ENCODE measurements around the gene UNKL.

The UNKL gene

DNA sequence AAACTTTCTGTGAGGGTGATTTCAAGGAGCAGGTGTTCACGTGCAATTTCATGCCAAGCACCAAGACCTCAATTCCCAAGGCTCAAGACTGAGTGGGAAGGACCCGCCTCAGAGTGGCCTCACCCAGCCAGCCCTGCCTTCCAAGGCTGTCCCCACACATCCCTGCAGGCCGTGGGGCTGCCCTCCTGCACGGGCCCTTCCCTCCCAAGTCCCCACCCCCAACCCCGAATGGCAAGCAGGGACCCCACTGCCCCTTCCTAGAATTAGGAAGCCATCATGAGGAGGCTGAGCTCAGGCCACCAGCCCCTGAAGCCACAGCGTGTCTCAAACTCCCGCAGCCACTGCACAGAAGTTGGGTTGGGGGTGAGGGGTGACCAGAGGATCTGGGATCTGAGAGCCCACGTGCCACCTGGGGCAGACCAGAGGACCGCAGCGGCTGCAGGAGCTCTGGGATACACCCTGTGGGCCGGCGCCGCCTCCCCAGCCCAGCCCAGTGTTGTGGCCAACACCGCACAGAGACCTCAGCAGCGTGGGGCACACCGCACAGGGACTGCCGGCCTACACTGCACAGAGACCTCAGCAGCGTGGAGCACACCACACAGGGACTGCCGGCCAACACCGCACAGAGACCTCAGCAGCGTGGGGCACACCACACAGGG lies 42.1 kb downstream of the UNKL start:
- DNase-seq, result no peak

DNA sequence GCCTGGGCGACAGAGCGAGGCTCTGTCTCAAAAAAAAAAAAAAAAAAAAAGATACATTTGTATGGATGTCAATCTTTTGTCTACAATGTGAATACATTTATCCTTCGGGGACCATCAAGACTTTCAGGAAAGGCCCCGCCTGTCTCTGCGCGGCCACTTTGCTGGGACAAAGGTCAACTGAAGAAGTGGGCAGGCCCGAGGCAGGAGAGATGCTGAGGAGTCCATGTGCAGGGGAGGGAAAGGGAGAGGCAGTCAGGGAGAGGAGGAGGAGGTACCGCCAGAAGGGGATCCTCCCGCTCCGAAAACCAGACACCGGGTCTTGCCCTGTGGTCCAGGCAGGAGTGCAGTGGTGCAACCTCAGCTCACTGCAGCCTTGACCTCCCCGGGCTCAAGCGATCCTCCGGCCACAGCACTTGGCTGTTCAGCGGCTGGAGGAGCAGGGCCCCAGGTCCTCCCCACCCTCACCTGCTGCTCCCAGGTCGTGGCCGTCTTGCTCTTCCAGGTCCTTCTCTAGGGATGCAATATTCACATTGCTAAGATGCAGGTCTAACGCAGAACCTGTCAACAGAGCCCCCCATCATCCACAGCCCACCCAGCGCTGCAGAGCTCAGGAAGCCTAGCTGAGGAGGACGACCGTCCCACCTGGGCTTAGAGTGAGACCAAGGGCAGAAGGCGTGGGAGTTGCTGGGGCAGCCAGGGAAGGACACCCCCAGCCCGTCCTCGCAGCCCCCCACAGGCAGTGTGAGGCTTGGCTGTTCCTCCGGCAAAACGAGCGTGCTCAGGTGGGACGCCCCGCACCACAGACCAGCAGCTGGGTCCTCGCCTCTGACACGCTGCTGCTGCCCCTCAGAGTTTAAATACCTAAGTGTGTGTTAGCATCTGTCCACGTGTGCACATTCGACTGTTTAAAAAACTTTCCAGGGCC lies 43.2 kb downstream of the UNKL start:
- no peak for DNase-seq

DNA sequence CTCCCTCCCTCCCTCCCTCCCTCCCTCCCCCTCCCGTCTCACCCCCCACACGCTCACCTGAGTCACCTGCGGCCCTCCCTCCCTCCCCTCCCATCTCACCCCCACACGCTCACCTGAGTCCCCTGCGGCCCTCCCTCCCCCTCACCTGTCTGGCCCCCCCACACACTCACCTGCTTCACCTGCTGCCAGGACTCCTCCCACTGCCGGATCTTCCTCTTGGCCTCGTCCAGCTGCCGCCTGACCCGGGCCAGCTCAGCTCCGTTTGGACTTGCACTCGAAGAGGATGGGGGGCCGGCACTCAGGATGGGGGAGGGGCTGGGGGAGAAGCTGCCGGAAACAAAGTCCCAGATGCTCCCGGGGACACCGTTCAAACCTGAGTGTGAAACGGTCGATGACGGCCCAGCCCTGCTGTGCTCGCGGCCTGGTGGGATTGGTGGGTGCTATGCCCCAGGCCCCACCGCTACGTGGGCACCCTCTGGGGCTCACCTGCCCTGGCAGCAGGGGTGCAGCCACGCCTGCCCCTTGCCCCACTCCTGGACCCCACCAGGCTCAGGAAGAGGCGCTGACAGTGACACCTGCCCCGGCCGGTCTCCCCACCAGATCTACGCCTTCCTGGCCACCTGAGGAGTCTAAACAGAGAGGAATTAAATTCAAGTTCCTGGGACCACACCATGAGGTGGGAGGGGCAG lies 46.9 kb downstream of the UNKL start:
- no peak for DNase-seq

DNA sequence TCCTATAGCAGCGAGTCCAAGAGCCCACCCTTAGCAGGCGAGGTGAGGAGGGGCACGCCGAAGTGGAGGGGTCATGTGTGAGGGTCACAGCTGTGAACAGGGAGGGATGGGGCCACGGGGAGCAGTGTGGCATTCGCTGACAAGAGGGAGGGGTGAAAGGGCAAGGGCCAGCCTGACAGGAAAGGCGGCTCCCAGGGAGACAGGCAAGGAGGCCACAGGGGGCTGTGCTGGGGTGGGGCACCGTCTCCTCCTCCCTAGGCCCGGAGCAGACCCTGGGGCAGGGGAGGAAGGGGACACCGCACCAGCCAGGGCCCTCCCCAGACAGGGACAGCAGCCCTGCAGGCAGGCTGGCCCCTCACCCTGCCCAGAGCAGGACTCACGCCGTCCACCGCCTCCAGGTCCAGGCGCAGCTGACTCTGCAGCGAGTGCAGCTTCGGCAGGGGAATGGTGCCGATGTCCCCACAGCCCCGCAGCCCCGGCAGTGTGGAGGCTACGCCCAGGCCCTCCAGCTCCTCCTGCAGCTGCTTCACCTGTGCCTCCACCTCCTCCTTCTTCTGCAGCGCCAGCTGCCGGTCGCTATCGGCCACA lies 47.7 kb downstream of the UNKL start:
- no peak for DNase-seq

DNA sequence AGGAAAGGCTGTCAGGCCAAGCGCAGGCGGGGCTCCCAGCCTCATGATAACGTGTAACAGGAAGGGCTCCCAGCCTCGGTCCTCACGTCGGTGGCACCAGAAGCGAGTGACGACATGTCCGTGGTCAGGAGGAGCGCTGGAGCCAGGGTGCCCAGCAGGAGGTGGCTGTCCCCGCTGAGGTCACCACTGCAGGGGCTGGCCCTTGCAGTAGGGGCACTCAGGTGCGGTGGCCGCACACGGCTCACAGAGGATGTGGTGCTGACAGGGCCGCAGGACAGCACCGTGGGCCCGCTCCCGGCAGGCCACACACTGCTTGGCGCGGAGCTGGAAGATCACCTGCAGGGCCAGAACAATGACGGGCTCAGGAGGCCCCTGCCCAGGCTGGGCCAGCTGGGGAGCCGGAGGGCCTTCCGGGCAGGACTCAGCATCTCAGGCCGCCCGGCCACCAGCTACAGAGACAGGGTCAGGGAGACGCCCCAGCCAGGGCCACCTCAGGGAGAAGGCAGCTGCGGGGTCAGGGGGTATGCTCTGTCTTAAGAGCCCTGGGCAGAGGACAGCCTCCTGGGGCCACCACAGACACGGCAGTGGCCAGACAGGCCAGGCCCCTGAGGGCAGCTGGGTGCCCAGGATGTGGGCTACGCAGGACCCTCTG lies 48.3 kb downstream of the UNKL start:
- no peak for DNase-seq

DNA sequence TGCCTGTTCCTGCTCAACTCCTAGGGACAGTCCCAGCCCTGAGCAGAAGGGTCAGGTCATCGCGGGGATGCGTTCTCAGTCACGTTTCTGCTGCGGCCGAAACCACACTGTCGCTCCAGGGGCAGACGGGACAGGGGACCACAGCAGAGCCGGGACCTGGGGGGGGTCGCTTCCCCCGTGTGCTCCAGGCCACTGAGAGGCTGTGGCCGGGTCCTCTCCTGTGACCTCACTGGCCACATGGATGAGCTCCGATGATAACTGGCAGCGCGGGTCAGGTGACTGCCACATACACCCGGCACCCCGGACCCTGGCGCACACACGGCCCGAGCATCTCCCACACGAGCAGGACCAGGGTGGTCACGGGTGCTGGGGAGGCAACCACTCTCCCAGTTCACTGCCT lies 50.0 kb downstream of the UNKL start:
- DNase-seq, result no peak

DNA sequence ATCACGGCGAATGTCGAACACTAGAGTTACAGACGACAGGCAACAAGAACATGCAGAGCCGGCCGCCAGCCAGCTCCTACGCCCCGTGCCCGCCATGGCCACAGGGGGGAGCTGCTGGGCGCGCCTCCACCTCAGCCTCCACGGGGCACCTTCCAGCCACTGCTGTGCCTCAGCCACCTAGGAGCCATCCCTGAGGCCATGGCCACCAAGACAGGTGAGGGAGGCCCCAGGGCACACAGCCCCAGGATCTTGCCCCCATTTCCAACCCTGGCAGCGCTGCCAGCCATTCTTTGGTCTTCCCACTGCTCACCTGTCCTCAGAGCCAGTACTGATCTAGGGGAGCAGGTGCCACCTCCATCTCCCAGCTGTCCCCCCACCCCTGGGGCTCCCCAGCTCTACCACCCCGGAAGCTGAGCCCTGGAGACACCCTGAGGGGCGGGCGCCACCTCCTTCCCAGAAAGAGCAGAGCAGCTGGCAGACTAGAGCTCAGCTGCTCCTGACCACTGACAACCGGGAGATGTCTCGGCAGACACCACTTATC lies 50.9 kb downstream of the UNKL start:
- DNase-seq, result peak; percentile 71

DNA sequence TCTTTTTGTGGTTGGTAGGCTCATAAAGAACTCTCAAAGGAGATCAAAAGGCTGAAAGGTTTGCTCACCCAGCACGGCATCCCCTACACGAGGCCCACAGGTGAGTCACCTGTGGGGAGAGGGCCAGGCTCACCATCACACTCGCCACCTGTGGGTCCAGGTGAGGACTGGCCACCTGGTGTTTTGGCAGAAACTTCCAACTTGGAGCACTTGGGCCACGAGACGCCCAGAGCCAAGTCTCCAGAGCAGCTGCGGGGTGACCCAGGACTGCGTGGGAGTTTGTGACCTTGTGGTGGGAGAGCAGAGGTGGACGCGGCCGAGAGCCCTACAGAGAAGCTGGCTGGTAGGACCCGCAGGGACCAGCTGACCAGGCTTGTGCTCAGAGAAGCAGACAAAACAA lies 51.7 kb downstream of the UNKL start:
- no peak for DNase-seq

DNA sequence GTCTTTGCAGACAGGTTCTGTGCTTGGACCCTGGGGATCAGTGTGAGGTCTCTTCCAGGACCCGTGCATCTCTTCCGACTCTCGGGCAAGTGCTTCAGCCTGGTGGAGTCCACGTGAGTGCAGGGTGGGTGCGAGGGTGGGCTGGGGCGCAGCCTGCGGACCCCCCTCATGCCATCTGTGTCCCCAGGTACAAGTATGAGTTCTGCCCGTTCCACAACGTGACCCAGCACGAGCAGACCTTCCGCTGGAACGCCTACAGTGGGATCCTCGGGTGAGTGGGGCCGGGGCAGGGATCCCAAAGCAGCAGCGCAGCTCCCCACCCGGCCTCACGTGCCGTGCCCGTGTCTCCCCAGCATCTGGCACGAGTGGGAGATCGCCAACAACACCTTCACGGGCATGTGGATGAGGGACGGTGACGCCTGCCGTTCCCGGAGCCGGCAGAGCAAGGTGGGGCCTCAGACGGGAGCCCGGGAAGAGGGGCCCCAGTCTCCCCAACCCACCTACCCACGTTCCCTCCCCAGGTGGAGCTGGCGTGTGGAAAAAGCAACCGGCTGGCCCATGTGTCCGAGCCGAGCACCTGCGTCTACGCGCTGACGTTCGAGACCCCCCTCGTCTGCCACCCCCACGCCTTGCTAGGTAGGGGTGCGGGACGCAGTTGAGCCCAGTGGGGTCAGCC lies 52.7 kb downstream of the UNKL start:
- DNase-seq, result no peak

DNA sequence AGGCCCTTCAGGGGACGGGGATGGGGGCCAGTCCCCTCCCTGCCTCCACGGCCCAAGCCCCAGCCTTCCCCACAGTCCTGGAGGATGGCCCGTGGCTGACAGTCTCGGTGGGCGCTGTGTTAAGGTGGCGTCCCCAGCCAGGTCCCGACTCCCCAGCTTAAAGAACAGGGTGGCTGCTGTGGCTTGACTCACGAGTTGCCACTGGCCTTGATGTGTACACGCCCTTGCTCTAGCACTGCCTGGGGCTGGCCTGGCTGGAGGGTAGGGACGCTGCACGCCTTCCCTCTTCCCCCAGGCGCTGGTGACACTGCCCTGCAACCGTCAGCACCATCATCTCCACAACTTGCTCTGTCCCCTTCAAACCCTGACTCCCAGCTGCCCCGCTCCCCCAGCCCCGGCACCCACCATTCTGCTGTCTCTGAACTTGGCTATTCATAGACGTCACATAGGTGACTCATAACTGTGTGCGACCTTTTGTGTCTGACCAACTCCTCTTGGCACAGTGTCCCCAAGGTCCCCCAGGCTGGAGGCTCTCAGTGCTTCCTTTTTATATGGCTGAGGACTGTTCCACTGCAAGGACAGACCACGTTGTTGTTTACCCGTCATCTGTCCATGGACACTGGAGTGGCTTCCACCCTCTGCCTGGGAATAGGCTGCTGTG lies 56.5 kb downstream of the UNKL start:
- DNase-seq, result no peak

DNA sequence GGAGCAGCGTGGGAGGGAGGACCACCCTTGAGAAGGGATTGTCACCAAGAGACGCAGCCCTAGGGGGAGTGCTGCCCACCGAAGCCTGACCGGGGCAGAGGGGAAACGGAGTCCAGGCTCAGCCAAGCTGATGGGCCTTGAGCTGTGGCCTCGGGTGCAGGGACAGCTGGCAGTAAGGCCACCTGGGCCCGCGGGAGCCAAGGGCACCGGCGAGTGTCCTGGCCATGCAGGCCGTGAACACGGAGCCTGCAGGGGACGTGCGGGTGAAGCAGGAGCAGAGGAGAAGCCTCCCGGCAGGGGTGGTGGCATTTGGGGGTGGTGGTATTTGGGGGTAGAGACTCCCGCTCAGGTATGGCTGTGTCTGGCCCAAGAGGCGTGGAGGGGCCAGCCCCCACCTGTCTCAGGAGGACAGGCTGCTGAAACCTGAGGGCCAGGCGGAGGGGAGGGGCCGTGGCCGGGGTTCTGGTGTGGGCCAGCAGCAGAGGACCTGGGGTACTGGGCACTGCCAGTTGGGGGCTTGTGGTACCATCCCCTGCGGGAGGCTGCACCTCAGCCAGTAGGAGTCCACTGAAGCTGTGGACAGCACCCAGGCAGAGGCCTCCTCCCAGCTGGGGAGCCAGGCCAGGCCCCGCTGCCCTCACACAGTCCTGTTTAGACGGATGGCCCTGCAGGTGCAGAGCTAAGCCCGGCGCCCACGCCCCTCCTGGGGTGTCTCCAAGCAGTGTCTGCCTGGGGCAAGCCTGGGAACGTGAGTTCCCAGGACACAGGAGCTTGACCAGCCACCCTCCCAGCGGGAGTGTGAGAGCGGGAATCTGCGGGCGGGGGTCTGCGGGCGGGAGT lies 58.2 kb downstream of the UNKL start:
- no peak for DNase-seq

DNA sequence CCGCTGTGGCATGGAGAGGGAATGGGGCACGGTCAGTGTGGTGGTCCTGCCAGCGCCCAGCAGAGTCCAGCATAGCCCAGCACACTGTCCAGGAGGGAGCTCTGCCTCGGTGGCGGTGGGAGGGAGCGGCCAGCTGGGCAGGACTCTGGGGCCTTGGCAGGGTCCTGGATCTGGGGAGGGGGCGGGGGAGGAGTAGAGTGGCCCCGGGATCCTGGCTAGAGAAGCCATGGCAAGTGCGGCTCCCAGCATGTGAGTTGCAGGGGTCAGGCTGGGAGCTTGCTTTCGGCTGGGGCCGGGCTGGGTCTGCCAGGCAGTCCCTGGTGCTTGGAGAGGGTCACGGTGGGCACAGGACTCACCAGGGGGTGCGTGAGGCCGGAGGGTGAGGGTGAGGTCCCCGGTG lies 58.9 kb downstream of the UNKL start:
- DNase-seq, result no peak

DNA sequence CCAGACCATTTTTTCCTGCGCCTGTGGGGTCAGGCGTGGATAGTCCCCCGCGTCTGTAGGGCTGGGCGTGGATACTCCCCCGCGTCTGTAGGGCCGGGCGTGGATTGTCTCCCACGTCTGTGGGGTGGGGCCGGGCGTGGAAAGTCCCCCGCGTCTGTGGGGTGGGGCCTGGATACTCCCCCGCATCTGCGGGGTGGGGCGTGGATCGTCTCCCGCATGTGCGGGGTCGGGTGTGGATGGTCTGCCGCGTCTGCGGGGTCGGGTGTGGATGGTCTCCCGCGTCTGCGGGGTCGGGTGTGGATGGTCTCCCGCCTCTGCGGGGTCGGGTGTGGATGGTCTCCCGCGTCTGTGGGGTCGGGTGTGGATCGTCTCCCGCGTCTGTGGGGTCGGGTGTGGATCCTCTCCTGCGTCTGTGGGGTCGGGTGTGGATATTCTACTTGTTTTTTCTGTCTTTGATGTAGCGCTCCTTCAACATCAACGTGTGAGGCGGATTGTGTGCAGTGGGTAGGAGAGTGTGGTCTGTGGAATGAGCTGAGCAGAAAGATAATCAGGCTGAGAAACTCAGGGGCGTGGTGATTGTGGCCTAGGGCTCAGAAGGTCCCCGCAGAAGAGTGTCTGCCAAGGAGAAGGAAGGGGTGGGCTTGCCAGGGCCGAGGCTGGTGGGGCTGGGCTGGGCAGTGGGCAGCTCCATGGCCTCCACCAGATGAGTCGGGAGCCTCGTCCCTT lies 59.5 kb downstream of the UNKL start:
- no peak for DNase-seq

DNA sequence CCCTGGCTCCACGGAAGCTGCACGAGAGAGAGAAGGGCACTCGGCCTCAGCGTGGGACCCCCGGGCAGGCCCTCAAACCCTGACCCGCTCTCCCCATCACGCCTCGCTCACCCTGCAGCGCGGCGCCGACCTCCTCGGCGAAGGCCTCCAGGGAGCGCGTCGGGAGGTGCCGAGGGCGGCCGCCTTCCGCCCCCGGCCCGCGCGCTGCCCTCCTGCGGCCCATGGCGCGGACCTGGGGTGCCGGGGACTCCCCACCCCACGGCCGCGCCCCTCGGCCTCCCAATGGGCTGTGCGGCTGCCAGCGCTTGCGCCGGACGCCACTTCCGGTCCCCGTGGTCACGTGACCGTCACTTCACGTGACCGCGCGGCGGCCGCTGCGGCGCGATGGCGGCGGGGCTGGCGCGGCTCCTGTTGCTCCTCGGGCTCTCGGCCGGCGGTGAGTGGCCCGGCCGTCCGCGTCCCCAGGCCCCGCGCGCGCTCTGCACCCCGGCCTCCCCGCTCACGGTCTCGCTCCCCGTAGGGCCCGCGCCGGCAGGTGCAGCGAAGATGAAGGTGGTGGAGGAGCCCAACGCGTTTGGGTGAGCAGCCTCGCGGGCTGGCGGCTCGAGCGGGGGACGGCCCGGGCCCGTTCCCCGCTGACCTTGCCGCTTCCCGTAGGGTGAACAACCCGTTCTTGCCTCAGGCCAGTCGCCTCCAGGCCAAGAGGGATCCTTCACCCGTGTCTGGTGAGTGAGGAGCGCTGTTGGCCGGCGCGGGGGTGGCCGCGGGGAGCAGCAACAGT lies 62.7 kb downstream of the UNKL start, which contains the start of the genes GNPTG and TSR3:
Gene GNPTG, plus strand, starts transcription at position 350 of the 781 bp plus-strand sequence. Its CDS starts 35 bp downstream, at position 385.
Gene TSR3, minus strand, starts transcription at position 297 of the 781 bp plus-strand sequence. Its CDS starts 74 bp downstream, at position 223.
- DNase-seq, result peak; percentile 82

DNA sequence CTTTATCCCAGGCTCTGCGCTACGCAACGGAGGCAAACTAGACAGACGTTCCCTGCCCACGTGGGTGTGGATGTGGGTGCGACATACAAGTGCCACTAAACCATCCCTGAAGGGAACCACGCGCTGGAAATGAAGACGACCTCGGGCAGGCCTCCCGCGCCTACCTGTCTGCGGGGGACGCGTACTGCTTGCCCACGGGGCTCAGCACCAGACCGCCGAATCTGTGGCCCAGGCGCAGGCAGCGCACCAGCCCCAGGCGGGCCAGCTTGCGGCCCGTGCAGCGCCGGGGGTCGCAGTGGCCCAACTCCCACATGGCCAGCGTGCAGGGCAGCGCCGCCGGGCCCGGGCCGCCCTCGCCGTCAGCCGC lies 63.3 kb downstream of the UNKL start:
- DNase-seq, result no peak

DNA sequence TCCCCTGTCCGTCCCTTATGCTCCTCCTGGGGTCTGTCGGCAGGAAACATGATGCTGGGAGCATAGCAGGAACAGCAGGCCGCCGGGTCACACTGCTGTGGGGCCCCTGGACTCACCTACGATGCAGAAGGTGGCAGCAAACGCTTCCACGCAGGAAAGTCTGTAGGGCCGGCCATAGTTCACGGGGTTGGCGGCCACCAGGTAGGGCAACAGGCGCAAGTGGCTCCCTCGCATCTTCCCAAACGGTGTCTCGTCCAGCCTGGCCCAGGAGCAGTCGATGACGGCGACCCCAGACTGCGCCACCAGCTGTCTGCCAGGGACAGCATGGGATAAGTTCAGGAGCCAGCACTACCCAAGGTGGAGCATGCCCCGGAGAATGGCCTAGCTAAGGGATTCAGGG lies 63.8 kb downstream of the UNKL start:
- DNase-seq, result no peak

DNA sequence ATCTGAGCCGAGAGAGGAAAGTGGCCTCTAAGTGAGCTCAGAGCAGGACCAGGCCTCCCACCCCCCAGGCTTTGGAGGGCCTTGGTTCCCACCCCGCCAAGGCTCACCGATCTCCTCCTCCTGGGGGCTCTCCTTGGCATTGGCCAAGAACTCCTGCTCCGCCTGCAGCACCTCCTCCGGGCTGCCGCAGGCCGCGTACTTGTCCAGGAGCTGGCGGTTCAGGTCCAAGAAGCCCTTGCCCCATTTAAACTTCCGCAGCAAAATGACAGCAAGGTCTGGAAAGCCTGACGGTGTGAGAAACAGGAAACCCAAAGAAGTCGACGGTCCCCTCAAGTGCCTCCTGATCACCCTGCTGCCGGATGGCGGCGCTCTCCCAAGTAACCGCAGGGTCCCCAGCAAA lies 64.6 kb downstream of the UNKL start:
- no peak for DNase-seq

DNA sequence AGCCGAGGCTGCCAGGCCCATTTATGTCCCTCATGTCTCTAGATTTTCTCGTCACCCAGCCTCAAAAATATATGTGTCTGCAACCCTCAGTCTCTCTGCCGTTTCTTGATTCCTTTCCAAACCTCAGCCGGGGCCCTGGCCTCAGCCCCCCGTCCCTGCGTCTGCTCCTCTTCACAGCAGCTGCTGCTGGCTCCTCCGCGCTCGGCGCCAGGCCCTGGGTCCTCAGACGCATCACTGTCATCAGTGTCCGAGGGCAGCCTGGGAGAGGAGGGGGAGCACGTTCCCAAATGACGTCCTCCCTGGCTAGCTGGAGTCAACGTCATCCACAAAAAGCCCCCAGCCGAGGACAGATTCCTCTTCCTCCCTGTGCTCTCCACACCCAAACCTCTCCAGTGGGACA lies 65.2 kb downstream of the UNKL start:
- DNase-seq, result no peak

DNA sequence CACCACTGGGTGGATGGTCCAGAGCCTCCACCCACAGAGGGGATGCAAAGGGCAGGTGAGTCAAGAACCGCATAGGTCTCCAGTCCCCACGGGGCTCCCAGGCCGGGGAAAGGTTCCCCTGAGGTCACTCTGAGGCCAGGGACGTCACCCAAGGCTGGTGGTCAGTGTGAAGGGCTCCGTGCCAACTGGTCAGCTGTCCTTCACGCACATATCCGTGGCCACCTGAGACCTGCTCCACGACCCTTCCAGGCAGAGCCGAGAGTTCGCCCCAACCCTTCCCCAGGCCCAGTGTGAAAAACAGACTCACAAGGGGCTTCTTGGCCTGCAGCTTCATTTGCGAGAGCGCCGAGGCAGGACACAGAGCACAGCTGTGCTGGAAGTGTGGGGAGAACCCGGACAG lies 65.6 kb downstream of the UNKL start:
- DNase-seq, result no peak

All from stimulated activated CD4-positive, alpha-beta T cell treated with anti-CD3 and anti-CD28 coated beads, Interleukin-12 subunit alpha, Interleukin-12 subunit beta, amount 100 ng/mL, for 4 hours (primary cell).